Muscle of leg (tissue), 16 donors: ENCODE measurements around the gene HSD3B7. TPM values are rescaled to one million over a fixed set of nuclear protein-coding genes. Genes with fewer than 3 reads are reported as not detected.
"Not testable (repeated sequence)": the region's sequence is repeated elsewhere in the genome, so short reads cannot be mapped to it uniquely, and the experiment has no call there.

ENCODE experiments used
- DNase-seq: peaks from one replicate; pipeline ENCODE4 v3.0.0; 2013
- H3K27ac ChIP-seq: one replicate; pipeline ENCODE4 v1.5.1; 2013; ENCODE audit warnings: mild to moderate bottlenecking, low read length, control low read depth
- H3K27me3 ChIP-seq: one replicate; pipeline ENCODE4 v1.6.1; 2013; ENCODE audit warnings: low read length; ENCODE audit not compliant: control insufficient read depth, insufficient read depth
- H3K36me3 ChIP-seq: one replicate; pipeline ENCODE4 v1.6.1; 2013; ENCODE audit warnings: low read length; ENCODE audit not compliant: control insufficient read depth, insufficient read depth
- H3K4me1 ChIP-seq: one replicate; pipeline ENCODE4 v1.6.1; 2013; ENCODE audit warnings: low read length; ENCODE audit not compliant: control insufficient read depth, insufficient read depth
- H3K4me3 ChIP-seq: one replicate; pipeline ENCODE4 v1.5.1; 2013; ENCODE audit warnings: low read length, control low read depth
- H3K9me3 ChIP-seq: replicated peaks from 2 replicates; pipeline ENCODE4 v1.6.1; 2013; ENCODE audit warnings: low read depth, low read length; ENCODE audit not compliant: control insufficient read depth
- WGBS: methylation state at CpG from one replicate; pipeline ENCODE4 v1.1.5; 2013; ENCODE audit warnings: missing lambda C conversion rate; ENCODE audit not compliant: insufficient coverage; 5-methylcytosine and 5-hydroxymethylcytosine counted together
- long read RNA-seq, 11 donors: transcript quantifications; one replicate each; lab custom pipeline, GENCODE V29; 2026
- polyA plus RNA-seq, 8 donors: library from polyadenylated mRNA; unstranded; fragments of 120-200 nt; gene quantifications; one replicate each; pipeline versions ENCODE4 v1.2.1 to v1.2.3, GENCODE V29; 2013; ENCODE audit warnings: inconsistent platforms in 1 of 8, low replicate concordance in 1 of 8; ENCODE audit not compliant: insufficient read length in 8 of 8, insufficient read depth in 1 of 8
- total RNA-seq: library from RNA; stranded (reverse); fragments of 120-200 nt; gene quantifications from one replicate; pipeline ENCODE4 v1.2.4, GENCODE V29; 2013

The HSD3B7 gene
- 13.7 TPM for total RNA-seq
- 1 to 10 TPM; 7.3 to 10.0 (median 8.7) TPM for polyA plus RNA-seq
- long read RNA-seq, donor 1 = 0 reads
- long read RNA-seq, donor 2 = 0 reads
- long read RNA-seq, donor 3, partial matches to known transcripts = 0 of 2 reads
- long read RNA-seq, donor 3, other reads (novel, unspliced or antisense) = 0 of 2 reads
- long read RNA-seq, donor 4, partial matches to known transcripts = 0 of 1 reads
- long read RNA-seq, donor 4, other reads (novel, unspliced or antisense) = 0 of 1 reads
- long read RNA-seq, donor 5, partial matches to known transcripts = 7 of 10 reads
- long read RNA-seq, donor 5, other reads (novel, unspliced or antisense) = 0 of 10 reads
- long read RNA-seq, donor 6, partial matches to known transcripts = 0 of 3 reads
- long read RNA-seq, donor 6, other reads (novel, unspliced or antisense) = 0 of 3 reads
- long read RNA-seq, donor 7, partial matches to known transcripts = 0 of 2 reads
- long read RNA-seq, donor 7, other reads (novel, unspliced or antisense) = 0 of 2 reads
- long read RNA-seq, donor 8 = 0 reads
- long read RNA-seq, donor 9, partial matches to known transcripts = 0 of 1 reads
- long read RNA-seq, donor 9, other reads (novel, unspliced or antisense) = 0 of 1 reads
- long read RNA-seq, donor 10, partial matches to known transcripts = 0 of 2 reads
- long read RNA-seq, donor 10, other reads (novel, unspliced or antisense) = 0 of 2 reads
- long read RNA-seq, donor 11, partial matches to known transcripts = 0 of 2 reads
- long read RNA-seq, donor 11, other reads (novel, unspliced or antisense) = 0 of 2 reads

DNA sequence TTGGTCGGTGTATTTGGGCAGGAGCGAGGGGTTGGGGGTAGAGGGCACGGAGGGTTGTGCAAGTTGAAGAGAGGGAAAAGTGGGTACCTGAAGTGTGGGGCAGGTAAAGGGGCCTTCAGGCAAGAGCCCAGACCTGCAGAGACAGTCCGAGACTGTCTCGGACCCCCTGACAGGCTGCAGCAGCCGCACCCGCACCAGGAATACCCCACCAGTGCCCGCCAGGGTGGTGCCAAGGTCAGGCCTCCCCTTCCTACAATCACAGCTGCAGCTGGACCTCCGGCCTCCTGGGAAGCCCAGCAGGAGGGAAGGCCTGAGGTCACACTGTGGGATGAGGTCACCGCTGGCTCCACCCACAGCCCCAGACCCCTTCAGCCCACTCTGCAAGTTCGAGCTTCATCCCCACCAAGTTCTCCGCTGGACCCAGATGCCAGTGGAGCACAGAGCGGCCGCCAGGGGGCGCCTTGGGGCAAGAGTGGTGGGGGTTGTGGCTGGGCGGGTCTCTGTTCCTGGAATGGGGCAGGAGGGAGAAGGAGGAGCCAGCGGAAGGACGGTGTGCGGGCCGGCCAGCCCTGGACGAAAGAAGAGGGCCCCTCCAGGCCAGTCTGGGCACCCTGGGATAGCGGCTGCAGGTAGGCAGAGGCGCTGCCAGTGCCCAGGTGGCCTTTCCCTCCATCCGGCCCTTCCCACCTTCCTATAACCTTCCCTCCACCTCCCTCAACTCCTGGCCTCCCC lies at the start of gene HSD3B7:
Gene HSD3B7 (plus strand): TSS at position 539 of the 732 bp plus-strand sequence. CDS start 452 bp downstream, outside the sequence.
- Histone ChIP-seq H3K4me3 (peak within 1 kb of the TSS; percentile 45), H3K27me3 (no peaks in the 10 kb centered on the region), H3K36me3 (peaks cover 64% of the 10 kb centered on the region), H3K27ac (peak within 1 kb of the TSS; percentile 65), H3K4me1 (peaks cover 21% of the 10 kb centered on the region), H3K9me3 (no peaks in the 10 kb centered on the region)
- peak; percentile 91 for DNase-seq
- WGBS = 24% methylated on average over 19 of the region's 24 CpGs

GRCh38 chr16:30937692-30938091 lies 47.3 kb upstream of the HSD3B7 start:
- H3K9me3 ChIP-seq = no peaks in the 10 kb centered on the region
- H3K4me1 ChIP-seq = peaks cover 16% of the 10 kb centered on the region
- H3K27ac ChIP-seq = no peak overlapping the region
- no peak overlapping the region for H3K4me3 ChIP-seq
- DNase-seq = no peak
- WGBS = 55% methylated on average over 5 of the region's 5 CpGs
- H3K36me3 ChIP-seq = peaks cover 48% of the 10 kb centered on the region
- no peaks in the 10 kb centered on the region for H3K27me3 ChIP-seq

GRCh38 chr16:30939571-30939970 lies 45.4 kb upstream of the HSD3B7 start:
- DNase-seq, H3K27me3 ChIP-seq, H3K4me3 ChIP-seq, H3K9me3 ChIP-seq, H3K27ac ChIP-seq: not testable (repeated sequence)
- WGBS = 96% methylated on average over 6 of the region's 8 CpGs
- peaks cover 16% of the 10 kb centered on the region for H3K4me1 ChIP-seq
- peaks cover 56% of the 10 kb centered on the region for H3K36me3 ChIP-seq

- Histone ChIP-seq H3K36me3 (peaks cover 48% of the 10 kb centered on the region), H3K9me3 (no peaks in the 10 kb centered on the region), H3K27me3 (no peaks in the 10 kb centered on the region), H3K4me3 (no peak overlapping the region), H3K27ac (peak overlapping the region; percentile 20), H3K4me1 (peaks cover 16% of the 10 kb centered on the region)
- peak; percentile 69 for DNase-seq
- WGBS = 25% methylated on average over 14 of the region's 15 CpGs
Observed at GRCh38 chr16:30941600-30942425, 43.2 kb upstream of the HSD3B7 start.

DNA sequence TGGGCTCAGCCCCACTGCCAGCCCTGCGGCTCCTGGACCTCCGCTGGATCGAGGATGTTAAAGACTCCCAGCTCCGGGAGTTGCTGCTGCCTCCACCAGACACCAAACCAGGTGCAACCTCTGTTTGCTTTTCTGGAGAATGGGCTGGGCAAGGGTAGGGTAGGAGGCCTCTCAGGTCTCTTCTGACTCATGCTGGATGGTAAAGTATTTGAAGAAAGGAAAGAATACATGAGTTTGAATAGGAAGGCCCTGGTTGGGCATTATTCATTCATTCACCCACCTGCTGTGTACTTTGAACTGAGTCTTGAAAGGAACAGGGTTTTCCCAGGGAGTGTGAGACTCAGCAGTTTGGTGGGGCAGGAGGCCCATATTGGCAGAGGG lies 42.6 kb upstream of the HSD3B7 start:
- H3K9me3 ChIP-seq = no peaks in the 10 kb centered on the region
- 88% methylated on average over 2 of the region's 4 CpGs for WGBS
- DNase-seq = no peak
- no peak overlapping the region for H3K27ac ChIP-seq
- H3K36me3 ChIP-seq = peaks cover 42% of the 10 kb centered on the region
- H3K27me3 ChIP-seq = no peaks in the 10 kb centered on the region
- no peak overlapping the region for H3K4me3 ChIP-seq
- peaks cover 15% of the 10 kb centered on the region for H3K4me1 ChIP-seq

GRCh38 chr16:30944352-30944751 lies 40.7 kb upstream of the HSD3B7 start:
- no peaks in the 10 kb centered on the region for H3K27me3 ChIP-seq
- H3K36me3 ChIP-seq = peaks cover 40% of the 10 kb centered on the region

DNA sequence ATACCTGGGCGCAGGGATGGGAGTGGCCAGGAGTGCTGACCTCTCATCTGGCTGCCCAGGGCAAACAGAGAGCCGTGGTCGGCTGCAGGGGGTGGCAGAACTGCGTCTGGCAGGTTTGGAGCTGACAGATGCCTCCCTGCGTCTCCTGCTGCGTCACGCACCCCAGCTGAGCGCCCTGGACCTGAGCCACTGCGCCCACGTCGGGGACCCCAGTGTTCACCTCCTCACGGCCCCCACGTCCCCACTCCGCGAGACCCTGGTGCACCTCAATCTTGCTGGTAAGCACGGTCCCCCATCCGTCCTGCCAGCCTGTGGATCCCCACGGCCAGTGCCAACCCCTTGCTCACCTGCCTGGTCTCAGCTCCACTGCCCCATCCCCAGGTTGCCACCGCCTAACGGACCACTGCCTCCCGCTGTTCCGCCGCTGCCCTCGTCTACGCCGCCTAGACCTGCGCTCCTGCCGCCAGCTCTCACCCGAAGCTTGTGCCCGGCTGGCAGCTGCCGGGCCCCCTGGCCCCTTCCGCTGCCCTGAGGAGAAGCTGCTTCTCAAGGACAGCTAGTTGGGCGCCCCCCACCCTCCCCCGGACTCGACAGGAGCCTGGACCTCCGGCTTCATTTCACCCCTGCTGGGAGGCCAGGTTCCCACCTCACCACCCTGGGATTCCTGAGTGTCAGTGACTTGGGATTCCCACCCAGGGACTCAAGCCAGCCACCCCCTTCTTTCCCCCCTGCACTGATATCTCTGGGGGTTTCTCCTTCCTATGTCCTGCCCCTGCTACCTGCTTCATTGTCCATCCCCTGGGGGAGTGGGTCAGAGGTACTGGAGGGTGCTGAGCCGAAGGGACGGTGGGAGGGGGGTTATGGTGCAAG lies 38.1 kb upstream of the HSD3B7 start:
- Histone ChIP-seq H3K27me3 (no peaks in the 10 kb centered on the region), H3K36me3 (peaks cover 28% of the 10 kb centered on the region), H3K4me3 (no peak overlapping the region), H3K4me1 (peaks cover 40% of the 10 kb centered on the region), H3K27ac (no peak overlapping the region), H3K9me3 (no peaks in the 10 kb centered on the region)
- 83% methylated on average over 29 of the region's 38 CpGs for WGBS
- DNase-seq = peak; percentile 54

More at GRCh38 chr16:30944352-30944751, 40.7 kb upstream of the HSD3B7 start:
- no peak overlapping the region for H3K27ac ChIP-seq
- H3K4me1 ChIP-seq = peaks cover 24% of the 10 kb centered on the region
- no peak overlapping the region for H3K4me3 ChIP-seq
- no peaks in the 10 kb centered on the region for H3K9me3 ChIP-seq
- no peak for DNase-seq

DNA sequence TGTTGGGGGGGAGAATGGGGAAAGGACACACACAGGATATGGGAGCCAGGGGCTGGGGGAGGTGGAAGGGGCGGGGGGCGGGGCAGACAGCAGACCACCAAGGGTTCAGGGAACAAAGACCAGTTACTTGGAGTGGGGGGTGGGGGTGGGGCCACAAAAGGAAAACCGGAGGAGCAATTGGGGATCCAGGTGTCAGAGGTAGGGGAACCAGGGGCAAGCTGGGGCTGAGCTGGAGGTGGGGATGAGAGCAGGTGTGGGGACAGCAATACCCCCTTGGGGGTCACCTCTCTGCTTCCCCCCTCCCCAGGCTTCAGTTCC lies 37.5 kb upstream of the HSD3B7 start:
- Histone ChIP-seq H3K36me3 (peaks cover 23% of the 10 kb centered on the region), H3K27me3 (no peaks in the 10 kb centered on the region), H3K4me1 (peaks cover 35% of the 10 kb centered on the region), H3K27ac (peak overlapping the region; percentile 93), H3K9me3 (no peaks in the 10 kb centered on the region), H3K4me3 (no peak overlapping the region)
- no peak for DNase-seq
- no CpG with 5 or more reads among the region's 3 CpGs for WGBS
